NCI-H345 treated with DMSO at 0.1 percent for 48 hours (cell line): Measurements from ENCODE around the gene AQP5.

ENCODE experiments used
- DNase-seq: peaks from one replicate; lab custom pipeline; 2025; ENCODE audit not compliant: unreplicated experiment; lab: John Stamatoyannopoulos, UW

The AQP5 gene

GRCh38 chr12:49949866-49950265 lies 11.8 kb upstream of the AQP5 start:
- DNase-seq: no peak

- no peak for DNase-seq
These were observed 11.1 kb upstream of the AQP5 start, which contains the start of gene AQP2 for GRCh38 chr12:49950273-49951251. Gene AQP2 (plus strand): TSS chr12:49950737. CDS start chr12:49950831, 94 bp downstream.

GRCh38 chr12:49951411-49952240 lies 10.0 kb upstream of the AQP5 start:
- DNase-seq: no peak

DNA sequence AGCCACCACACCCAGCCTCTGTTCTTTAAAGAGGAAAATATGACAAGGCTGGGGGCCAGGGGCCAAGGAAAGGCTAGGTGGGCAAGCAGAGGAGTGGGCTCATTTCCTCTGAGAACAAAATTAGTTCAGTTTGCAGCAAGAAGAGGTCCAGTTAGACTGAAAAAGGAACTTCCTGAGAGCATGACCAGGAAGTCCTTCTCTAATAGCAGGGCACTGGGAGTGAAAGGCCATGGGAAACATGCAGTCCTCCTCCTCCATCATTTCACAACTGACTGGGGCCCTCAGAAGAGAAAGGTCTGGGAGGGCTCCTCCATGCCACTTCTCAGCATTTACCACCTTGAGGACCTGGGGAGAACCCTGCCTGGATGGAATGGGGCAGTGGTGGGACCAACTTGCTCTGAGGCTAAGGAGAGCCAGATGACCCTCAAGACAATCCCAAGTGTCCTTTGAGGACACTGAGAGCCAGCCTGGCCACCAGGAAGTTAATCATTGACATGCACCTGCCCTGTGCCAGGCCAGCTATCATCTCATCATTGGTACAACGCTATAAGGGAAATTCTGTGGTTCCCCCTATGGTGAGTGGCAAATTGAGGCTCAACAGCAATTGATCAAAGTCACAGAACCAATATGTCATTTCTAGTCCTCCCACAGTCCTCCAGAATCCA lies 9.1 kb upstream of the AQP5 start:
- no peak for DNase-seq

GRCh38 chr12:49953151-49953550 lies 8.5 kb upstream of the AQP5 start:
- DNase-seq: no peak

DNA sequence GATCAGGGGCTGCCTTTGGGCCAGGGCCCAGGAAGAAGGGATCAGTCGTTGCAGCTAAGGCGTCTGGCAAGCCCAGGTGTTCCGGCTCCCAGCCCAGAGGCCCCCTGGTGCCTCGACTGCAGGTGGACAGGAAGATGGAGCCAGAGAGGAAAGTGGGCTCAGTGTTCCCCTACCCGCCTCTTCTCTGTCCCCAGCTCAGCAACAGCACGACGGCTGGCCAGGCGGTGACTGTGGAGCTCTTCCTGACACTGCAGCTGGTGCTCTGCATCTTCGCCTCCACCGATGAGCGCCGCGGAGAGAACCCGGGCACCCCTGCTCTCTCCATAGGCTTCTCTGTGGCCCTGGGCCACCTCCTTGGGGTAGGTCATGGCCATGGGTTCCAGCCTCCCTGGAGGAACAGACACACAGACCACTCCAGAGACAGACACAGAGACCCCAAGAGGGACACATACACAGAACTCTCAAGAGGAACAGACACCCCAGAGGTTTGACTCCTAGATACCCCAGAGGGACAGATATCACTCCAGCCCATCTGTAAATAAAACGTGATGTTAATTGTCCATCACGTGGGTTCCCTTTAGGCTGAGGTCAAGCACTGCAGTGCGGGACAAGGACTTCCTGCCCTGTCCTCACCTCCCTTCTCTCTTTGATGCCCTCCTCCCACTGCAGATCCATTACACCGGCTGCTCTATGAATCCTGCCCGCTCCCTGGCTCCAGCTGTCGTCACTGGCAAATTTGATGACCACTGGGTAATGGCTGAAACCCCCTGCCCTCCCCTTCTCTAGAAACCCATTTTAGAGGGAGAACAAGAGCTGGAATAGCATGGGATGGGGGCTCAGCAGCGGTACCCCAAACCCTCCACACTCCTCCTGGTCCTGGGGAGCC lies 7.5 kb upstream of the AQP5 start:
- DNase-seq: no peak

DNA sequence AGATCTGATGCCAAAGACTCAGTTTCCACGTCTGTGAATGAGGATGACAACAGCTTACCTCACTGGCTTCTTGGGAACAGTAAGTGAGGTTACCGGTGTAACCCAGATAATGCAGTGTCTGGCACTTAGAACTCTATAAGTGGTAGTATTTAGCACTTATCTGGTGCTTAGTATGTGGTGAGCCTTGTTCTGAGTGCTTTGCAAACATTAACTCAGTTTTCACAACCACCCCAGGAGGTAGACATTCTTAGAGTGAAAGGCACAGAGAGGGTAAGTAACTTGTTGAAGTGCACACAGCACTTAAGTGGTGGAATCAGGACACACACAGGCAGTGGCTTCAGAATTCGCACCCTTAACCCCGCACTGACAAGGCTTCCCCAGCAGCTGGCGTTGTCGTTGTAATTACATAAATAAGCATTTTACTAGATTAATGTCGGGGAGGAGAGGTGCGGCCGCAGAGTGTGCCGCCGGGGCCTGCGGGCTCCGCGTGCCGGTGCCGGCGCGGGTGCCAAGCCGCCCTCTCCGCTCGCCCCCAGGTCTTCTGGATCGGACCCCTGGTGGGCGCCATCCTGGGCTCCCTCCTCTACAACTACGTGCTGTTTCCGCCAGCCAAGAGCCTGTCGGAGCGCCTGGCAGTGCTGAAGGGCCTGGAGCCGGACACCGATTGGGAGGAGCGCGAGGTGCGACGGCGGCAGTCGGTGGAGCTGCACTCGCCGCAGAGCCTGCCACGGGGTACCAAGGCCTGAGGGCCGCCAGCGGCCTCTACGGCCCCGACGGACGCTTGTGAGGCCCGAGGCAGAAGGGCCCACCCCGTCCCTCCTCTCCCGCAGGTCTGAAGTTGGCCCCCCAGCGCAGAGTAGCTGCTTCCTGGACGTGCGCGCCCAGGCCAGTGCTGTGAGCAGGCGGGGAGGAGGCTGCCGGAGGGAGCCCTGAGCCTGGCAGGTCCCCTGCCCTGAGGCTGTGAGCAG lies 6.5 kb upstream of the AQP5 start:
- no peak for DNase-seq

DNA sequence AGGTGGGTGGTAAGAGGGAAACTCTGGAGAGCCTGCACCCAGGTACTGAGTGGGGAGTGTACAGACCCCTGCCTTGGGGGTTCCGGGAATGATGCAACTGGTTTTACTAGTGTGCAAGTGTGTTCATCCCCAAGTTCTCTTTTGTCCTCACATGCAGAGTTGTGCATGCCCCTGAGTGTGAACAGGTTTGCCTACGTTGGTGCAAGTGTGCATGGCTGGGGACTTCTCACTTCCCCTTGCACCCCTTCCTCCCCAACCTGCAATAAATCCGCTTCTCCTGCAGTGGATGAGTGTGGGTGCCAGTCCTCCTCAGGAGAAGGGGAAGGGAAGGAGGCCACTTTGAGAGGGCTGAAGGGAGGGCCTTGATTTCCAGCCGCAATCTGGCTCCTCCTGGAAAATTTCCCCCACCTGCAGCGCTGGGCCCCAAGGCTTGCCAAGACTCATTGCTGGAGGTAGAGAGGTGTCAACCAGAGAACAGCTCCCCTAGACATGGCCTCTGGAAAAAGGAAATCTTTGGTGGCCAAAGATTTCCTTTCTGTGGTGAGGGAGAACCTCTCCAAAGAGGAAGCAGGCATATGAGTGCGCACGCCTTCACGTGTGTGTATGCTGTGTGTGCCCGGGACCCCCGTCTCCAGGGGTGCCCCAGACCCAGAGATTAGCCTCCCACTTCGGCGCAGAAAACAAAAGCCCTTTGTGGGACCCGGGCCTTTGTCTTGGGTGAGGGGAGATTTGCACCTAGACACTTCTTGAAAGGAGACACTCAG lies 5.6 kb upstream of the AQP5 start:
- DNase-seq: no peak

GRCh38 chr12:49956663-49957569 lies 4.8 kb upstream of the AQP5 start:
- no peak for DNase-seq

DNA sequence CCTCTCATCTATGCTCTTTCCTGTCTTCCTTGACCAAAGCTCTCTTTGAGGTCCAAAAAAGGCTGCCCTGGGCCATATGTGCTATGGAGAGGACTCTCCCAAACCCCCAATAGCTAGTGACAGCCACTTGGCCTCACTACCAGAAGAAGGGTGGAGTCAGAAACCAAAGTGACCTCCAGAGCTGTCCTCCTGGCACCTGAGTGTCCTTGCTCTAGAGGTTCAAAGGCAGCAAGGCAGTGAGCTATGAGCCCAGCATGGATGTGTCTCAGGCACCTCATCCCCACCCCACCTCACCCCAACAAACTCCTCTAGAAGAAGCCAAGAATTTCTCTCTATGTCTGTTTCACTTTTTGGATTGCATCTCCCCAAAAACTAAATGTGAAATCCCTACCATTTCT lies 4.1 kb upstream of the AQP5 start:
- DNase-seq: no peak

DNA sequence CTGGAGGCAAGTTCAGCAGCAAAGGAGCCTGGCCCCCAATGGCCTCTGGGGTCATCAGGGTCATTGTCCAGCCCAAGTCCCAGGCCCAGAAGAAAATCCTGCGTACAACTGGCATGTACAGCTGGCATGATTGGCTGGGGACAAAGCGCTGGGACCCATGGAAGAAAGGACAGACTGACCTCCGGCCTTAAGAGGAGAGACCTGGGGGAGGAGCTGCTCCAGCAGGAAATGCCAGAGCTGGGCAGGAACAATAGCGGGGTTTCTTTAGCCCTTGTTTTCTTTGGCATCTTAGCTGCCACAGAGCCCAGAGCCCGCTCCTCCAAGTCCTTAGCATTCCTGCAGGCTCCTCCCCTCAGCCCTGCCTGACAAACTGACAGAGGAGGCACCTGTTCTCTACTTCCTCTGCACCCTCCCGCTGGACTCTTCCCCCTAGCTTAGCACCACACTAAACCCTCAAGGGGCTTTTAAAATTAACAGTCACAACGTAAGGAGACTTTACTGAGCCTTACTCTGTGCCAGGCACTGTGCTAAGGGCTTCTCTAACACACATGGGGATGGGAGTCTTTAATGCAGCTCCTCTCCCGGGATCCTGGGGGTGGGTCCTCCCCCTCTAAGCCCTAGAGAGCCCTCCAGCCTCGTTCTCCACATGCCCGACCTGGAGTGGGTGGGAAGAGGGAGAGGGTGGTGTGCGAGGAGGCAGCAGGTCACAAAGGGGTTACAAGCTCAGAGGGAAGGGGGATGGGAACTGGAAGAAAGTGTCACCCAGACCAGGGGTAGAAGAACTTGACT lies 1.8 kb upstream of the AQP5 start:
- DNase-seq: no peak

DNA sequence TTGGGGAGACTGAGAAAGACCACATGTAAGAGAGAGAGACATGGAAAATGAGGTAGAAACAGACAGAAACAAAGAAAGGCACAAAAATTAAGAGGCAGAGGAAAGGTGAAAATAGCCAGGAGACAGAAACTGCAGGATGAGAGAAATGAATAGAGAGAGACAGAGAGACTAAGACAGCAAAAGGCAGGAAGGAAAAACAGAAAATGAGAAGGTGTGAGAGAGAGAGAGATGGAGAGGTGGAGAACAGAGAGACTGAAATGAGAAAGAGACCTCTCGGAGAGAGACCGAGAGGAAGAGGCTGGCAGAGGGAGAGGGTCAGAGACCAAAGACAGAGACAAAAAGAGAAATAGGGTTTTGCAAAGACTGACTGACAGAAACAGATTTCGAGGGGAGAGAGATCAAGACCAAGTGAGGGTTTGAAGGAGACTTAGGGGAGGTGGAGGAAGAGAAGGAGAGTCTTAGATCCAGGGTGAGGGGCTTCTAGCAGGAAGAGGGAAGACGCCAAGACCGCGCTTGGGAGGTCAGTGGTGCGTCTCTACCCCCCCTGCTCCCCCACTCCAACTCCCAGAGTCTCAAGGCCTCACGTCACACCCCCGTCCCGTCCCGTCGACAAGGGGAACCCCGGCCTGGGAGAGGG lies 1.1 kb upstream of the AQP5 start:
- no peak for DNase-seq

DNA sequence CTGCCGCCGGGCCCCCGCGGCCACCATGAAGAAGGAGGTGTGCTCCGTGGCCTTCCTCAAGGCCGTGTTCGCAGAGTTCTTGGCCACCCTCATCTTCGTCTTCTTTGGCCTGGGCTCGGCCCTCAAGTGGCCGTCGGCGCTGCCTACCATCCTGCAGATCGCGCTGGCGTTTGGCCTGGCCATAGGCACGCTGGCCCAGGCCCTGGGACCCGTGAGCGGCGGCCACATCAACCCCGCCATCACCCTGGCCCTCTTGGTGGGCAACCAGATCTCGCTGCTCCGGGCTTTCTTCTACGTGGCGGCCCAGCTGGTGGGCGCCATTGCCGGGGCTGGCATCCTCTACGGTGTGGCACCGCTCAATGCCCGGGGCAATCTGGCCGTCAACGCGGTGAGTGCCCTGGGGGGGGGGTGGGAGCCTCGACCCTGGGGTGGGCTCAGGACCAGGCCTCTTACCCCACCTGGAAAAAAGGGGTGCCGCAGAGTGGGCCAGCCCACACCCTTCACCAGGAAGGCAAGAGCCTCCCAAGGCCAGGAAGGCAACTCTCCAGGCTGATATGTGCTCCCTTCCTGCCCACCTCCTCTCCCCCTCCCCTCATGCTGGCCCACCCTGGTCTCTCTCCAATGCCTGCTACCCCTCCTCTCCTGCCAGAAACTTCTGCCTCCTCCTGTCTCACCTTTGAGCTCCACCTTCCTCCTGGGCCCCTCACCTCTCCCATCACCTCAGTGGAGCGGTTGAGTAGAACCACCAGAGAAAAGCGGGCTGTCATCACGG lies 507 bp downstream of the AQP5 start:
- DNase-seq: no peak

- no peak for DNase-seq
These were observed 1.4 kb downstream of the AQP5 start for GRCh38 chr12:49962861-49963765.
